WTC11 (cell line): ENCODE measurements around the gene SAMD10. TPM values are rescaled to one million over a fixed set of nuclear protein-coding genes. Genes with fewer than 3 reads are reported as not detected.

Experiments used
- ATAC-seq: fragments of 200-7000 bp; cut with Tn5 transposase; 2 replicates; pipeline ENCODE4 v1.10.0; 2021; ENCODE audit warnings: mild to moderate bottlenecking, moderate library complexity
- CTCF ChIA-PET: fragments of 300-600 bp; sonication (Branson Sonifier 250); formaldehyde crosslinking; loops from one replicate; lab custom pipeline; 2021; ENCODE audit warnings: antibody characterized with exemption; lab: Charles Lee
- POLR2A ChIA-PET: fragments of 350-600 bp; sonication (Branson Sonifier 250); formaldehyde crosslinking; loops from one replicate; lab custom pipeline; 2021; ENCODE audit warnings: antibody characterized with exemption; lab: Charles Lee
- DNase-seq: peaks from one replicate; pipeline ENCODE4 v3.0.0; 2021; ENCODE audit warnings: low spot score
- H3K27ac Mint-ChIP-seq: 2 replicates; pipeline ENCODE4 v1.8.0; 2021; ENCODE audit warnings: mixed read lengths
- H3K27me3 Mint-ChIP-seq: 2 replicates; pipeline ENCODE4 v1.8.0; 2021; ENCODE audit warnings: low read depth, mild to moderate bottlenecking, moderate library complexity, mixed read lengths
- H3K36me3 Mint-ChIP-seq: 2 replicates; pipeline ENCODE4 v1.8.0; 2021; ENCODE audit warnings: mixed read lengths
- H3K4me1 Mint-ChIP-seq: 2 replicates; pipeline ENCODE4 v1.8.0; 2022; ENCODE audit warnings: mixed read lengths
- H3K4me3 Mint-ChIP-seq: 2 replicates; pipeline ENCODE4 v1.8.0; 2021; ENCODE audit warnings: mild to moderate bottlenecking, moderate library complexity, mixed read lengths
- H3K9me3 Mint-ChIP-seq: 2 replicates; pipeline ENCODE4 v1.8.0; 2021; ENCODE audit warnings: mixed read lengths
- CBFB ChIP-seq: sonication (generic); formaldehyde crosslinking; IDR thresholded peaks from 2 replicates; pipeline ENCODE4 v1.8.1; 2022; ENCODE audit warnings: mild to moderate bottlenecking, low read depth, missing genetic modification reagents
- CREM ChIP-seq: sonication (generic); formaldehyde crosslinking; IDR thresholded peaks from 2 replicates; pipeline ENCODE4 v1.8.1; 2022; ENCODE audit warnings: mild to moderate bottlenecking, missing genetic modification reagents, moderate library complexity
- ERG ChIP-seq: fragments of 250-450 bp; sonication (Bioruptor Pico); IDR thresholded peaks from 2 replicates; pipeline ENCODE4 v1.8.0; 2021; ENCODE audit warnings: mild to moderate bottlenecking
- ETV6 ChIP-seq: sonication (generic); formaldehyde crosslinking; IDR thresholded peaks from 2 replicates; pipeline ENCODE4 v1.8.1; 2022; ENCODE audit warnings: mild to moderate bottlenecking, missing genetic modification reagents
- IRF2 ChIP-seq: sonication (generic); formaldehyde crosslinking; IDR thresholded peaks from 2 replicates; pipeline ENCODE4 v1.8.0; 2022; ENCODE audit warnings: low read depth, missing genetic modification reagents, borderline replicate concordance
- JUN ChIP-seq: sonication (generic); formaldehyde crosslinking; IDR thresholded peaks from 2 replicates; pipeline ENCODE4 v1.8.0; 2023; ENCODE audit warnings: mild to moderate bottlenecking, missing genetic modification reagents
- KAT7 ChIP-seq: sonication (generic); formaldehyde crosslinking; IDR thresholded peaks from 2 replicates; pipeline ENCODE4 v1.8.1; 2023; ENCODE audit warnings: missing genetic modification reagents, mild to moderate bottlenecking, borderline replicate concordance
- MLX ChIP-seq: sonication (generic); formaldehyde crosslinking; IDR thresholded peaks from 2 replicates; pipeline ENCODE4 v1.8.1; 2023; ENCODE audit warnings: mild to moderate bottlenecking, missing genetic modification reagents, moderate library complexity
- RELA ChIP-seq: sonication (generic); formaldehyde crosslinking; IDR thresholded peaks from 2 replicates; pipeline ENCODE4 v1.8.1; 2022; ENCODE audit warnings: missing genetic modification reagents, mild to moderate bottlenecking, borderline replicate concordance
- RORB ChIP-seq: fragments of 250-450 bp; sonication (Bioruptor Pico); IDR thresholded peaks from 2 replicates; pipeline ENCODE4 v1.9.0; 2021; ENCODE audit warnings: mild to moderate bottlenecking
- SP1 ChIP-seq: sonication (generic); formaldehyde crosslinking; conservative IDR thresholded peaks from 2 replicates; pipeline ENCODE4 v1.8.1; 2022; ENCODE audit warnings: missing genetic modification reagents
- TEAD1 ChIP-seq: sonication (generic); formaldehyde crosslinking; IDR thresholded peaks from 2 replicates; pipeline ENCODE4 v1.8.0; 2022; ENCODE audit warnings: mild to moderate bottlenecking, missing genetic modification reagents
- TEAD4 ChIP-seq: sonication (generic); formaldehyde crosslinking; IDR thresholded peaks from 2 replicates; pipeline ENCODE4 v1.8.0; 2022; ENCODE audit warnings: mild to moderate bottlenecking, missing genetic modification reagents
- ZNF121 ChIP-seq: sonication (generic); formaldehyde crosslinking; IDR thresholded peaks from 2 replicates; pipeline ENCODE4 v1.8.0; 2023; ENCODE audit warnings: missing genetic modification reagents
- ZNF396 ChIP-seq: fragments of 250-450 bp; sonication (Bioruptor Pico); IDR thresholded peaks from 2 replicates; pipeline ENCODE4 v1.8.0; 2021; ENCODE audit warnings: mild to moderate bottlenecking, moderate library complexity, borderline replicate concordance
- total RNA-seq: library from RNA; stranded (reverse); gene quantifications from 3 replicates; pipeline ENCODE4 v1.2.3, GENCODE V29; 2021
- TF ChIP-seq, protein P1 (sequence below): sonication (generic); formaldehyde crosslinking; IDR thresholded peaks from 2 replicates; pipeline ENCODE4 v1.8.1; 2022; ENCODE audit warnings: low read depth, missing genetic modification reagents, borderline replicate concordance
- TF ChIP-seq, protein P2 (sequence below): fragments of 250-450 bp; sonication (Bioruptor Pico); IDR thresholded peaks from 2 replicates; pipeline ENCODE4 v1.9.0; 2021; ENCODE audit warnings: moderate library complexity, mild to moderate bottlenecking, inconsistent platforms, borderline replicate concordance
- TF ChIP-seq, protein P3 (sequence below): sonication (generic); formaldehyde crosslinking; IDR thresholded peaks from 2 replicates; pipeline ENCODE4 v1.8.1; 2023; ENCODE audit warnings: mild to moderate bottlenecking, missing genetic modification reagents
- TF ChIP-seq, protein P4 (sequence below): sonication (generic); formaldehyde crosslinking; IDR thresholded peaks from 2 replicates; pipeline ENCODE4 v1.8.1; 2023; ENCODE audit warnings: mild to moderate bottlenecking, moderate library complexity, missing genetic modification reagents

Gene SAMD10
- total RNA-seq, 1 experiment from 2014 or later, result 6.2 TPM

- POLR2A ChIA-PET, result interaction anchor here (0.6 kb wide), 1 partner anchor 173 kb away, joined by 6 read pairs; no protein-coding TSS in a partner anchor
- H3K4me3 Mint-ChIP-seq, result no peak overlapping the region
- peaks cover 33% of the 10 kb centered on the region for H3K36me3 Mint-ChIP-seq
- TF ChIP-seq, protein P1, sequence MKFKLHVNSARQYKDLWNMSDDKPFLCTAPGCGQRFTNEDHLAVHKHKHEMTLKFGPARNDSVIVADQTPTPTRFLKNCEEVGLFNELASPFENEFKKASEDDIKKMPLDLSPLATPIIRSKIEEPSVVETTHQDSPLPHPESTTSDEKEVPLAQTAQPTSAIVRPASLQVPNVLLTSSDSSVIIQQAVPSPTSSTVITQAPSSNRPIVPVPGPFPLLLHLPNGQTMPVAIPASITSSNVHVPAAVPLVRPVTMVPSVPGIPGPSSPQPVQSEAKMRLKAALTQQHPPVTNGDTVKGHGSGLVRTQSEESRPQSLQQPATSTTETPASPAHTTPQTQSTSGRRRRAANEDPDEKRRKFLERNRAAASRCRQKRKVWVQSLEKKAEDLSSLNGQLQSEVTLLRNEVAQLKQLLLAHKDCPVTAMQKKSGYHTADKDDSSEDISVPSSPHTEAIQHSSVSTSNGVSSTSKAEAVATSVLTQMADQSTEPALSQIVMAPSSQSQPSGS, result no peak
- TF ChIP-seq SP1 (CRISPR knock-in tag) (no peak), CREM (no peak), MLX (no peak), ERG (CRISPR knock-in tag) (no peak), IRF2 (CRISPR knock-in tag) (no peak), KAT7 (CRISPR knock-in tag) (no peak), JUN (CRISPR knock-in tag) (no peak), ETV6 (CRISPR knock-in tag) (no peak), ZNF121 (CRISPR knock-in tag) (no peak), TEAD4 (CRISPR knock-in tag) (no peak), RELA (no peak), TEAD1 (CRISPR knock-in tag) (no peak), ZNF396 (CRISPR knock-in tag) (no peak), RORB (CRISPR knock-in tag) (no peak)
- TF ChIP-seq, protein P2, sequence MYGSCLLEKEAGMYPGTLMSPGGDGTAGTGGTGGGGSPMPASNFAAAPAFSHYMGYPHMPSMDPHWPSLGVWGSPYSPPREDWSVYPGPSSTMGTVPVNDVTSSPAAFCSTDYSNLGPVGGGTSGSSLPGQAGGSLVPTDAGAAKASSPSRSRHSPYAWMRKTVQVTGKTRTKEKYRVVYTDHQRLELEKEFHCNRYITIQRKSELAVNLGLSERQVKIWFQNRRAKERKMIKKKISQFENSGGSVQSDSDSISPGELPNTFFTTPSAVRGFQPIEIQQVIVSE, result no peak
- TF ChIP-seq, protein P3, sequence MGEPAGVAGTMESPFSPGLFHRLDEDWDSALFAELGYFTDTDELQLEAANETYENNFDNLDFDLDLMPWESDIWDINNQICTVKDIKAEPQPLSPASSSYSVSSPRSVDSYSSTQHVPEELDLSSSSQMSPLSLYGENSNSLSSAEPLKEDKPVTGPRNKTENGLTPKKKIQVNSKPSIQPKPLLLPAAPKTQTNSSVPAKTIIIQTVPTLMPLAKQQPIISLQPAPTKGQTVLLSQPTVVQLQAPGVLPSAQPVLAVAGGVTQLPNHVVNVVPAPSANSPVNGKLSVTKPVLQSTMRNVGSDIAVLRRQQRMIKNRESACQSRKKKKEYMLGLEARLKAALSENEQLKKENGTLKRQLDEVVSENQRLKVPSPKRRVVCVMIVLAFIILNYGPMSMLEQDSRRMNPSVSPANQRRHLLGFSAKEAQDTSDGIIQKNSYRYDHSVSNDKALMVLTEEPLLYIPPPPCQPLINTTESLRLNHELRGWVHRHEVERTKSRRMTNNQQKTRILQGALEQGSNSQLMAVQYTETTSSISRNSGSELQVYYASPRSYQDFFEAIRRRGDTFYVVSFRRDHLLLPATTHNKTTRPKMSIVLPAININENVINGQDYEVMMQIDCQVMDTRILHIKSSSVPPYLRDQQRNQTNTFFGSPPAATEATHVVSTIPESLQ, result no peak
- ATAC-seq, result no peak
- 0 out of 2 replicates have a peak, but pooled peaks cover 2% of the 10 kb centered on the region for H3K4me1 Mint-ChIP-seq
- H3K27me3 Mint-ChIP-seq, result no peaks in the 10 kb centered on the region
- H3K9me3 Mint-ChIP-seq, result no peaks in the 10 kb centered on the region
- DNase-seq, result no peak
- no peak overlapping the region for H3K27ac Mint-ChIP-seq
- CTCF ChIA-PET, result interaction anchor here (0.6 to 2.6 kb wide), 15 partner anchors 9 to 396 kb away, joined by 3 to 21 read pairs (median 4); partner anchors contain the start of genes PRPF6, PTK6 and UCKL1
These were observed 45.8 kb downstream of the SAMD10 start for GRCh38 chr20:63933646-63934045.

DNA sequence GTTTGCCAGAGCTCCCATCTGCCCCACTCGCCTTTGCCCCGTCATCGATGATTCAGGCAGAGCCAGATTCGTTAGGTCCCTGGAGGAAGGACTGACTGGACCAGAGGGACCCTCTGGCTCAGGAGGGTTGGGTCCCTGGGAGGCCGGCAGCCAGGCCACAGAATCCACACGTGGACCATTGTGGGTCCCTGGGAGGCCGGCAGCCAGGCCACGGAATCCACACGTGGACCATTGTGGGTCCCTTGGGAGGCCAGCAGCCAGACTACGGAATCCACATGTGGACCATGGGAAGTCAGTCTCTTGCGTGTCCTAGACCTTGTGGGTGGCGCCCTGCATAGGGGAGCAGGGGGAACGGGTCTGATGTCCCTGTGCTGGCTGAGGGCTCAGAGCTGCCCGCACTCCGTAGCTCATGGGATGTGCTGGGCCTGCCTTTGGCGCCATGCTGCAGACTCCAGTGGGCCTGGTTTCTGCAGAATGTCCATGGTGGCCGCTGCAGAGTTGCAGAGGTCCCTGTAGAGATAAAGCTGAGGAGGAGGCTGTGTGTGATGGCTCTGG is 46.8 kb downstream of the SAMD10 start:
- TF ChIP-seq, protein P4, sequence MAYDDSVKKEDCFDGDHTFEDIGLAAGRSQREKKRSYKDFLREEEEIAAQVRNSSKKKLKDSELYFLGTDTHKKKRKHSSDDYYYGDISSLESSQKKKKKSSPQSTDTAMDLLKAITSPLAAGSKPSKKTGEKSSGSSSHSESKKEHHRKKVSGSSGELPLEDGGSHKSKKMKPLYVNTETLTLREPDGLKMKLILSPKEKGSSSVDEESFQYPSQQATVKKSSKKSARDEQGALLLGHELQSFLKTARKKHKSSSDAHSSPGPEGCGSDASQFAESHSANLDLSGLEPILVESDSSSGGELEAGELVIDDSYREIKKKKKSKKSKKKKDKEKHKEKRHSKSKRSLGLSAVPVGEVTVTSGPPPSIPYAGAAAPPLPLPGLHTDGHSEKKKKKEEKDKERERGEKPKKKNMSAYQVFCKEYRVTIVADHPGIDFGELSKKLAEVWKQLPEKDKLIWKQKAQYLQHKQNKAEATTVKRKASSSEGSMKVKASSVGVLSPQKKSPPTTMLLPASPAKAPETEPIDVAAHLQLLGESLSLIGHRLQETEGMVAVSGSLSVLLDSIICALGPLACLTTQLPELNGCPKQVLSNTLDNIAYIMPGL, result no peak
- TF ChIP-seq, protein P1, result no peak
- TF ChIP-seq CBFB (no peak), SP1 (CRISPR knock-in tag) (no peak), ZNF396 (CRISPR knock-in tag) (no peak), KAT7 (CRISPR knock-in tag) (no peak)
- ATAC-seq, result no peak
- Mint-ChIP-seq H3K4me3 (no peak overlapping the region), H3K27me3 (no peaks in the 10 kb centered on the region), H3K36me3 (peaks cover 42% of the 10 kb centered on the region), H3K4me1 (no peaks in the 10 kb centered on the region), H3K9me3 (no peaks in the 10 kb centered on the region), H3K27ac (no peak overlapping the region)
- POLR2A ChIA-PET, result interaction anchor here (0.6 kb wide), 1 partner anchor 31 kb away, joined by 3 read pairs; no protein-coding TSS in a partner anchor
- no peak for DNase-seq
- CTCF ChIA-PET, result interaction anchor here (1.0 to 2.6 kb wide), 8 partner anchors 10 to 395 kb away, joined by 3 to 21 read pairs (median 6); partner anchors contain the start of genes PRPF6, PTK6 and UCKL1
